Panc1 (cell line): ENCODE data around the gene HMCN2. TPM values are rescaled to one million over a fixed set of nuclear protein-coding genes. Genes with fewer than 3 reads are reported as not detected.
"Not testable (repeated sequence)": the region's sequence is repeated elsewhere in the genome, so short reads cannot be mapped to it uniquely, and the experiment has no call there.

Experiments used
- ATAC-seq: fragments of 200-7000 bp; cut with Tn5 transposase; 2 replicates; pipeline ENCODE4 v1.9.1; 2020; ENCODE audit warnings: mild to moderate bottlenecking, moderate library complexity
- BruUV-seq: library from RNA; stranded (reverse); fragments of 400-500 nt; replicated peaks from 2 replicates; lab custom pipeline; 2021; lab: Mats Ljungman, UMichigan
- CTCF ChIA-PET: fragments of 300-600 bp; sonication (Branson Sonifier 250); formaldehyde crosslinking; loops from one replicate; lab custom pipeline; 2022; ENCODE audit warnings: antibody characterized with exemption; lab: Charles Lee
- POLR2A ChIA-PET: fragments of 300-600 bp; sonication (Branson Sonifier 250); formaldehyde crosslinking; loops from one replicate; lab custom pipeline; 2022; ENCODE audit warnings: antibody characterized with exemption; lab: Charles Lee
- DNase-seq: peaks from one replicate; pipeline ENCODE4 v3.0.0-alpha.2; 2010; ENCODE audit warnings: low read depth, low spot score
- H3K27ac ChIP-seq: 2 replicates; pipeline ENCODE4 v1.5.1; 2011; ENCODE audit warnings: mild to moderate bottlenecking, low read length, inconsistent platforms
- H3K27me3 ChIP-seq: fragments of 200-500 bp; sonication (Bioruptor generic); 2 replicates; pipeline ENCODE4 v1.6.0; 2014; ENCODE audit warnings: low read length, inconsistent platforms; ENCODE audit not compliant: control insufficient read depth, insufficient read depth
- H3K36me3 ChIP-seq: fragments of 200-500 bp; sonication (Bioruptor generic); 2 replicates; pipeline ENCODE4 v1.5.1; 2014; ENCODE audit warnings: inconsistent platforms, mild to moderate bottlenecking, low read length, moderate library complexity; ENCODE audit not compliant: control insufficient read depth, insufficient read depth
- H3K4me1 ChIP-seq: 2 replicates; pipeline ENCODE4 v1.5.1; 2011; ENCODE audit warnings: inconsistent platforms, mild to moderate bottlenecking, low read length, moderate library complexity; ENCODE audit not compliant: control insufficient read depth, insufficient read depth
- H3K4me3 ChIP-seq, 2 experiments: 2 replicates each; pipeline ENCODE4 v1.5.1; 2011 to 2012; ENCODE audit warnings: low read depth in 2 of 2, low read length in 2 of 2, mild to moderate bottlenecking in 2 of 2, inconsistent platforms in 1 of 2, moderate library complexity in 1 of 2
- H3K9me3 ChIP-seq: fragments of 200-500 bp; sonication (Bioruptor generic); 2 replicates; pipeline ENCODE4 v1.5.1; 2014; ENCODE audit warnings: low read depth, mild to moderate bottlenecking, inconsistent platforms, low read length, moderate library complexity; ENCODE audit not compliant: control insufficient read depth, insufficient read depth
- POLR2AphosphoS5 ChIP-seq: IDR thresholded peaks from 2 replicates; pipeline ENCODE4 v1.6.1; 2012; ENCODE audit warnings: mild to moderate bottlenecking, low read depth, low read length, moderate library complexity
- SIN3A ChIP-seq: IDR thresholded peaks from 2 replicates; pipeline ENCODE4 v1.6.1; 2012; ENCODE audit warnings: low read depth, mild to moderate bottlenecking, low read length, moderate library complexity, borderline replicate concordance; ENCODE audit not compliant: insufficient read depth
- TCF7L2 ChIP-seq: IDR thresholded peaks from 2 replicates; pipeline ENCODE4 v1.6.1; 2011; ENCODE audit warnings: mild to moderate bottlenecking, low read depth, low read length, inconsistent platforms
- in situ Hi-C: cut with HindIII; loops from 2 replicates; pipeline ENCODE4 v1.10.0; 2016; ENCODE audit warnings: low sequenced_read_pairs, low pct_unique_long_range_greater_than_20kb
- intact Hi-C: fragments of 100-400 bp; cut with micrococcal nuclease; formaldehyde crosslinking; loops from one replicate; pipeline ENCODE4 v1.10.0; 2022; ENCODE audit not compliant: unreplicated experiment
- total RNA-seq: library from RNA; stranded (reverse); gene quantifications from one replicate; pipeline ENCODE4 v1.2.1, GENCODE V29; 2021; ENCODE audit not compliant: unreplicated experiment
- TF ChIP-seq, protein P1 (sequence below): fragments of 450-650 bp; IDR thresholded peaks from 2 replicates; pipeline ENCODE4 v1.5.1; 2017; ENCODE audit warnings: mild to moderate bottlenecking
- TF ChIP-seq, protein P2 (sequence below), 2 experiments: IDR thresholded peaks; 2 replicates each; pipeline ENCODE4 v1.6.1; 2011 to 2012; ENCODE audit warnings: low read depth in 2 of 2, control low read depth in 1 of 2, low read length in 1 of 2, mild to moderate bottlenecking in 1 of 2, moderate library complexity in 1 of 2; ENCODE audit not compliant: insufficient read depth in 1 of 2

Gene HMCN2
- total RNA-seq, 1 experiment from 2014 or later = 0.05 TPM

DNA sequence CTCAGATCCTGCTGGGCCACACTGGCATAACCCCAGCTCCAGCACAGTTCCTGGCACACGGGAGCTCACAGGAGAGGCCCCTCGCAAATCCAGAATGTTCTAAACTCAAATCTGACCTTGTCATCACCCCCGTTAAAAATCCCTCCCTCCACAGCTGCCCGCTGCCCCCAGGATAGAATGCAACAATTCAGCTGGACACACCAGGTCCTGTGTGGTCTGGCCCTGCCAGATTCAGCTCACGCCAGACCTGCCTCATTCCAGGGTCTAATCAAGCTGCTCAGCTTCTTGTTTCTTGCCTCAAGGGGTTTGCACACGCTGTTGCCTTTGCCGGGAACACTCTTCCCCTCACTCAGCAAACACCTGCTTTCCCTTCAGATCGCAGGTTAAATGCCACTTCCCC lies 134.2 kb downstream of the HMCN2 start:
- intact Hi-C loops = no loop called here
- no peak overlapping the region for H3K27ac ChIP-seq
- H3K27me3 ChIP-seq = no peaks in the 10 kb centered on the region
- BruUV-seq = no TSS peak
- TF ChIP-seq SIN3A (no peak), POLR2AphosphoS5 (no peak), TCF7L2 (no peak)
- TF ChIP-seq, protein P1, sequence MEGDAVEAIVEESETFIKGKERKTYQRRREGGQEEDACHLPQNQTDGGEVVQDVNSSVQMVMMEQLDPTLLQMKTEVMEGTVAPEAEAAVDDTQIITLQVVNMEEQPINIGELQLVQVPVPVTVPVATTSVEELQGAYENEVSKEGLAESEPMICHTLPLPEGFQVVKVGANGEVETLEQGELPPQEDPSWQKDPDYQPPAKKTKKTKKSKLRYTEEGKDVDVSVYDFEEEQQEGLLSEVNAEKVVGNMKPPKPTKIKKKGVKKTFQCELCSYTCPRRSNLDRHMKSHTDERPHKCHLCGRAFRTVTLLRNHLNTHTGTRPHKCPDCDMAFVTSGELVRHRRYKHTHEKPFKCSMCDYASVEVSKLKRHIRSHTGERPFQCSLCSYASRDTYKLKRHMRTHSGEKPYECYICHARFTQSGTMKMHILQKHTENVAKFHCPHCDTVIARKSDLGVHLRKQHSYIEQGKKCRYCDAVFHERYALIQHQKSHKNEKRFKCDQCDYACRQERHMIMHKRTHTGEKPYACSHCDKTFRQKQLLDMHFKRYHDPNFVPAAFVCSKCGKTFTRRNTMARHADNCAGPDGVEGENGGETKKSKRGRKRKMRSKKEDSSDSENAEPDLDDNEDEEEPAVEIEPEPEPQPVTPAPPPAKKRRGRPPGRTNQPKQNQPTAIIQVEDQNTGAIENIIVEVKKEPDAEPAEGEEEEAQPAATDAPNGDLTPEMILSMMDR = no peak
- TF ChIP-seq, protein P2, sequence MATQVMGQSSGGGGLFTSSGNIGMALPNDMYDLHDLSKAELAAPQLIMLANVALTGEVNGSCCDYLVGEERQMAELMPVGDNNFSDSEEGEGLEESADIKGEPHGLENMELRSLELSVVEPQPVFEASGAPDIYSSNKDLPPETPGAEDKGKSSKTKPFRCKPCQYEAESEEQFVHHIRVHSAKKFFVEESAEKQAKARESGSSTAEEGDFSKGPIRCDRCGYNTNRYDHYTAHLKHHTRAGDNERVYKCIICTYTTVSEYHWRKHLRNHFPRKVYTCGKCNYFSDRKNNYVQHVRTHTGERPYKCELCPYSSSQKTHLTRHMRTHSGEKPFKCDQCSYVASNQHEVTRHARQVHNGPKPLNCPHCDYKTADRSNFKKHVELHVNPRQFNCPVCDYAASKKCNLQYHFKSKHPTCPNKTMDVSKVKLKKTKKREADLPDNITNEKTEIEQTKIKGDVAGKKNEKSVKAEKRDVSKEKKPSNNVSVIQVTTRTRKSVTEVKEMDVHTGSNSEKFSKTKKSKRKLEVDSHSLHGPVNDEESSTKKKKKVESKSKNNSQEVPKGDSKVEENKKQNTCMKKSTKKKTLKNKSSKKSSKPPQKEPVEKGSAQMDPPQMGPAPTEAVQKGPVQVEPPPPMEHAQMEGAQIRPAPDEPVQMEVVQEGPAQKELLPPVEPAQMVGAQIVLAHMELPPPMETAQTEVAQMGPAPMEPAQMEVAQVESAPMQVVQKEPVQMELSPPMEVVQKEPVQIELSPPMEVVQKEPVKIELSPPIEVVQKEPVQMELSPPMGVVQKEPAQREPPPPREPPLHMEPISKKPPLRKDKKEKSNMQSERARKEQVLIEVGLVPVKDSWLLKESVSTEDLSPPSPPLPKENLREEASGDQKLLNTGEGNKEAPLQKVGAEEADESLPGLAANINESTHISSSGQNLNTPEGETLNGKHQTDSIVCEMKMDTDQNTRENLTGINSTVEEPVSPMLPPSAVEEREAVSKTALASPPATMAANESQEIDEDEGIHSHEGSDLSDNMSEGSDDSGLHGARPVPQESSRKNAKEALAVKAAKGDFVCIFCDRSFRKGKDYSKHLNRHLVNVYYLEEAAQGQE (IDR thresholded peaks at IDR 0.05; ENCODE audit: insufficient read depth in 1 of 2, low read depth in 2 of 2, low read length in 1 of 2) = no peak
- DNase-seq = no peak
- ATAC-seq = no peak
- CTCF ChIA-PET = no interaction called here
- no peaks in the 10 kb centered on the region for H3K36me3 ChIP-seq
- no peaks in the 10 kb centered on the region for H3K9me3 ChIP-seq
- H3K4me3 ChIP-seq = no peak overlapping the region
- in situ Hi-C loops = no loop called here
- no peaks in the 10 kb centered on the region for H3K4me1 ChIP-seq
- POLR2A ChIA-PET = no interaction called here

DNA sequence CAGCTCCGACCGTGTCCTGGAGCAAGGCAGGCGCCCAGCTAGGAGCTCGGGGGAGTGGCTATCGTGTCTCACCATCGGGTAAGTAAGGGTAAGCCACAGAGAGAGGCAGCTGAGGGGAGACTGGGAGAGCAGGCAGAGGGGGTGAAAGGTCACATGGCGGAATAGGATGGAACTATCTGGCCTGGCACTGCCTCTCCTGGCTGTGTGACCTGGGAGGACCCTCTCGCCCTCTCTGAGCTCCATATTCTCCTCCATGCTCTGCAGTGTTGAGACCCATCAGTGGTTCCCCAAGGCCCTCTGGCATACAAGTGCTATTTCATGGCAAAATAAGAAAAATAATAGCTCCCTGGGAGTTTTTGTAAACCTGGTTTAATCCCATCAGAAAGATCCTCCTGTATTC lies 135.3 kb downstream of the HMCN2 start:
- in situ Hi-C loops (no loop called here), intact Hi-C loops (no loop called here)
- BruUV-seq = no TSS peak
- ATAC-seq = no peak
- Histone ChIP-seq H3K4me3 (no peak overlapping the region), H3K27me3 (no peaks in the 10 kb centered on the region), H3K36me3 (no peaks in the 10 kb centered on the region), H3K27ac (no peak overlapping the region), H3K9me3 (no peaks in the 10 kb centered on the region), H3K4me1 (no peaks in the 10 kb centered on the region)
- CTCF ChIA-PET = no interaction called here
- no peak for TF ChIP-seq POLR2AphosphoS5
- DNase-seq = no peak
- POLR2A ChIA-PET = no interaction called here

DNA sequence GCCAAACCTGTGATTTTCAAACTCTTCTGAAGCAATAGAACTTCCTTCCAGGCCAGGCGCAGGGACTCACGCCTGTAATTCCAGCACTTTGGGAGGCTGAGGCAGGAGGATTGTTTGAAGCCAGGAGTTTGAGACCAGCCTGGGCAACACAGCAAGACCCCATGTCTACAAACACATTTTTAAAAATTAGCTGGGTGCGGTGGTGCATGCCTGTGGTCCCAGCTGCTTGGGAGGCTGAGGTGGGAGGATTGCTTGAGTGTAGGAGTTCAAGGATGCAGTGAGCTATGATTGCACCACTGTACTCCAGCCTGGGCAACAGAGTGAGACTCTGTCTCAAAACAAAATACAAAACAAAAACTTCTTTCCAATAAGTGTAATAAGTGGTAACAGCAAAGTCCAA lies 136.2 kb downstream of the HMCN2 start:
- in situ Hi-C loops, H3K9me3 ChIP-seq, BruUV-seq, ATAC-seq, H3K27me3 ChIP-seq, DNase-seq, intact Hi-C loops, H3K36me3 ChIP-seq, POLR2A ChIA-PET, H3K27ac ChIP-seq, H3K4me3 ChIP-seq, H3K4me1 ChIP-seq, CTCF ChIA-PET: not testable (repeated sequence)
